Neuronal stem cell (in vitro differentiated cells): ENCODE measurements around the gene GATM.

Experiments used
- DNase-seq: peaks from one replicate; pipeline ENCODE4 v3.0.0-alpha.2; 2013; ENCODE audit warnings: low spot score
- H2AFZ ChIP-seq: one replicate; pipeline ENCODE4 v1.6.1; 2013; ENCODE audit warnings: mild to moderate bottlenecking, low read length, inconsistent platforms
- H2AK5ac ChIP-seq: 2 replicates; pipeline ENCODE4 v1.6.1; 2013; ENCODE audit warnings: low read depth, mild to moderate bottlenecking, inconsistent platforms, low read length, moderate library complexity, mixed read lengths
- H2BK120ac ChIP-seq: 2 replicates; pipeline ENCODE4 v1.6.1; 2013; ENCODE audit warnings: low read depth, mild to moderate bottlenecking, inconsistent platforms, low read length, moderate library complexity, mixed read lengths
- H2BK12ac ChIP-seq: one replicate; pipeline ENCODE4 v1.6.1; 2013; ENCODE audit warnings: low read length, inconsistent platforms
- H2BK15ac ChIP-seq: 2 replicates; pipeline ENCODE4 v1.6.1; 2013; ENCODE audit warnings: mild to moderate bottlenecking, low read length, inconsistent platforms, mixed read lengths
- H2BK5ac ChIP-seq: one replicate; pipeline ENCODE4 v1.6.1; 2013; ENCODE audit warnings: inconsistent platforms, mild to moderate bottlenecking, low read length, moderate library complexity
- H3K14ac ChIP-seq: one replicate; pipeline ENCODE4 v1.6.1; 2013; ENCODE audit warnings: low read length, inconsistent platforms
- H3K18ac ChIP-seq: 2 replicates; pipeline ENCODE4 v1.6.1; 2013; ENCODE audit warnings: low read length, inconsistent platforms
- H3K23ac ChIP-seq: 2 replicates; pipeline ENCODE4 v1.6.1; 2013; ENCODE audit warnings: low read depth, mild to moderate bottlenecking, mixed read lengths, low read length, inconsistent platforms; ENCODE audit not compliant: poor library complexity
- H3K27ac ChIP-seq: replicated peaks from 3 replicates; pipeline ENCODE4 v1.5.1; 2013; ENCODE audit warnings: low read length, inconsistent platforms
- H3K27me3 ChIP-seq, 3 experiments: 2 replicates each; pipeline ENCODE4 v1.6.1; 2013; ENCODE audit warnings: low read length in 3 of 3, mild to moderate bottlenecking in 2 of 3, inconsistent platforms in 1 of 3, low read depth in 1 of 3, mixed read lengths in 1 of 3, moderate library complexity in 1 of 3; ENCODE audit not compliant: control insufficient read depth in 3 of 3, insufficient read depth in 3 of 3
- H3K36me3 ChIP-seq, 2 donors: replicated peaks in 1 of 2; 2 replicates each; pipeline ENCODE4 v1.6.1; 2013; ENCODE audit warnings: low read length in 2 of 2; ENCODE audit not compliant: control insufficient read depth in 2 of 2, insufficient read depth in 2 of 2
- H3K4ac ChIP-seq: 2 replicates; pipeline ENCODE4 v1.6.1; 2013; ENCODE audit warnings: inconsistent platforms, mild to moderate bottlenecking, low read length, moderate library complexity
- H3K4me1 ChIP-seq, 2 donors: 1 replicate in 1 of 2; 2 replicates in 1 of 2; pipeline ENCODE4 v1.6.1; 2013; ENCODE audit warnings: low read length in 2 of 2, low read depth in 1 of 2; ENCODE audit not compliant: control insufficient read depth in 2 of 2, insufficient read depth in 1 of 2
- H3K4me2 ChIP-seq: one replicate; pipeline ENCODE4 v1.6.1; 2013; ENCODE audit warnings: mild to moderate bottlenecking, low read length, inconsistent platforms; ENCODE audit not compliant: insufficient read depth, poor library complexity, severe bottlenecking
- H3K4me3 ChIP-seq, 2 donors: 2 replicates each; pipeline ENCODE4 v1.5.1; 2013; ENCODE audit warnings: low read length in 2 of 2, mild to moderate bottlenecking in 2 of 2, inconsistent platforms in 1 of 2, moderate library complexity in 1 of 2
- H3K79me1 ChIP-seq: one replicate; pipeline ENCODE4 v1.6.1; 2013; ENCODE audit warnings: low read depth, mild to moderate bottlenecking, inconsistent platforms, low read length, moderate library complexity
- H3K9ac ChIP-seq: one replicate; pipeline ENCODE4 v1.6.1; 2013; ENCODE audit warnings: mild to moderate bottlenecking, low read depth, low read length, inconsistent platforms; ENCODE audit not compliant: poor library complexity
- H3K9me3 ChIP-seq, 2 donors: replicated peaks in 1 of 2; 2 replicates each; pipeline versions ENCODE3 to v1.6.1; 2013; ENCODE audit warnings: low read length in 2 of 2, mild to moderate bottlenecking in 2 of 2, inconsistent platforms in 1 of 2, low read depth in 1 of 2, mixed read lengths in 1 of 2, moderate library complexity in 1 of 2; ENCODE audit not compliant: control insufficient read depth in 2 of 2, insufficient read depth in 1 of 2
- H4K8ac ChIP-seq: one replicate; pipeline ENCODE4 v1.6.1; 2013; ENCODE audit warnings: low read depth, mild to moderate bottlenecking, inconsistent platforms, low read length, moderate library complexity
- H4K91ac ChIP-seq: one replicate; pipeline ENCODE4 v1.6.1; 2013; ENCODE audit warnings: low read length, low read depth, mild to moderate bottlenecking, inconsistent platforms; ENCODE audit not compliant: poor library complexity
- WGBS, 2 donors: extraction: QIAGEN DNeasy Blood & Tissue Kit; methylation state at CpG; one replicate each; pipeline ENCODE4 v1.1.7; 2013; ENCODE audit warnings: missing lambda C conversion rate in 2 of 2, mixed read lengths in 1 of 2; ENCODE audit not compliant: insufficient read length in 2 of 2, insufficient replicate concordance in 1 of 2; ENCODE audit errors: extremely low coverage in 2 of 2; 5-methylcytosine and 5-hydroxymethylcytosine counted together

GATM gene

DNA sequence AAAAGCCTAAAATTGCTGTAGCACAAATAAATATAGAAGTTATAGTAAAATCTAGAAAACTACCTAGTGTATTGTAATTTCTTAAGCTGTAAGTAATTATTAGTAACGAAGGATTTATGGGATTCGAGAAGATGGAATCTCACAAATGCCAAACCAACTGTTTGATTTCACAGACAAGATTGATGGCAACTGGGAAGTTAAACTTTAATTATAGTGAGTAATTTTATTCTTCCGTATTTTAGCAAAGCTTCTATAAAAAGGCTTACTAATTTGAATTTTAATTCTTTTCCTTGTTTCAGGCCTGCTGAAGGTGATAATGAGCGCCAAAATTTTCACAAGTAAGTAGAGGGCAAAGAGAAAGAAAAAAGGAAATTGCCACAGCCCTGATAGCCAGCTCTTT lies 36.6 kb downstream of the GATM start:
- Histone ChIP-seq H3K27me3 (no peaks in the 10 kb centered on the region), H3K4me3 (no peak overlapping the region), H4K8ac (no peak overlapping the region), H3K9me3 (no peaks in the 10 kb centered on the region), H2BK15ac (no peak overlapping the region), H3K18ac (no peak overlapping the region), H3K9ac (no peak overlapping the region), H4K91ac (no peak overlapping the region), H2BK120ac (no peak overlapping the region), H3K36me3 (no peaks in the 10 kb centered on the region), H2AK5ac (no peak overlapping the region), H3K79me1 (no peaks in the 10 kb centered on the region), H3K4me2 (no peak overlapping the region), H2AFZ (no peak overlapping the region), H3K14ac (no peak overlapping the region), H3K23ac (no peak overlapping the region), H3K4me1 (no peaks in the 10 kb centered on the region), H3K27ac (no peak overlapping the region), H2BK12ac (no peak overlapping the region), H2BK5ac (no peak overlapping the region), H3K4ac (no peak overlapping the region)
- DNase-seq: no peak
- no CpG with 5 or more reads among the region's 4 CpGs for whole genome bisulfite sequencing, 2 donors

DNA sequence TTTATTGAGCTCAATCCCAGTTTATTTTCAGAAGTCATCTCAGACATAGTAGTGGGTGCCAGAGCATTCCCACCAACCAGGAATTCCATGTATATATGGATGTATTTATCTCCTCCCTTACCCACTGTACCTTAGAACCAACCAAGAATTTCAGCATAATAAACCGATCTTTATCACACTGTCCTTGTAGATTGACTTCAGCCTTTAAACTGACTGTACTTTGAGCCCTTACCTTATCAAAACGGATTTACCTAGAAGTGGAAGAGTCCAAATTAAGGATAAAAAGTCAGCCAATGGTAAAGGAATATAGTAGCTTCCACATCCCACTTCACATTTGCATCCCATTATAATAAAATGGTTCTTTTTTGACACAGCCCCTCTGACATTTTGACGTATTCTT lies 37.9 kb downstream of the GATM start:
- H3K27me3 ChIP-seq: no peaks in the 10 kb centered on the region
- H4K8ac ChIP-seq: no peak overlapping the region
- no peak overlapping the region for H3K23ac ChIP-seq
- H3K4me1 ChIP-seq: no peaks in the 10 kb centered on the region
- H2BK12ac ChIP-seq: no peak overlapping the region
- H3K79me1 ChIP-seq: no peaks in the 10 kb centered on the region
- H3K4ac ChIP-seq: no peak overlapping the region
- no peak overlapping the region for H4K91ac ChIP-seq
- H3K9ac ChIP-seq: no peak overlapping the region
- no peaks in the 10 kb centered on the region for H3K9me3 ChIP-seq
- H3K27ac ChIP-seq: no peak overlapping the region
- no peak overlapping the region for H2AFZ ChIP-seq
- DNase-seq: no peak
- no peak overlapping the region for H3K4me3 ChIP-seq
- H3K14ac ChIP-seq: no peak overlapping the region
- no peak overlapping the region for H3K18ac ChIP-seq
- no peak overlapping the region for H2AK5ac ChIP-seq
- no peak overlapping the region for H2BK15ac ChIP-seq
- no peak overlapping the region for H2BK120ac ChIP-seq
- H3K4me2 ChIP-seq: no peak overlapping the region
- H2BK5ac ChIP-seq: no peak overlapping the region
- no CpG with 5 or more reads among the region's 3 CpGs for WGBS, 2 donors
- H3K36me3 ChIP-seq: no peaks in the 10 kb centered on the region

DNA sequence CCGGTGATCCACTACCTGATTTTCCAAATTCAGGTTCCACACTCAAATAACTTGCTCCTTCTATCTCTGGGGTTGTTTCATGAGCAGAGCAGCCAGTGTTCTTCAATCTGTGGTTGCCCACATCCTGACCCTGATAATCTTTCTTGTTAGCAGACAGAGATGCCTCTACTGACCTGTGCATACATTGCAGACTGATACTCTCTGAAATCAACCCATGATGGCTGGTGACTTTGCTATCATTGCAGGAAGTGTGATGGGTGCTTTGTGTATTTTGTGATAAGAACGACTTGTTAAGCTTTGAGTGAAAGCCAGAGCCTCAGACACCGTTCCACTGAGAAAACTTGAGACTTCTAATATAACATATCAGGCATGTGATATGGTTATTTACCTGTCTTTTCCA lies 39.9 kb downstream of the GATM start:
- Histone ChIP-seq H3K79me1 (no peaks in the 10 kb centered on the region), H3K9me3 (no peaks in the 10 kb centered on the region), H2BK120ac (no peak overlapping the region), H2AK5ac (no peak overlapping the region), H3K27ac (no peak overlapping the region), H3K23ac (no peak overlapping the region), H3K4me1 (no peaks in the 10 kb centered on the region), H4K91ac (no peak overlapping the region), H3K18ac (no peak overlapping the region), H2BK15ac (no peak overlapping the region), H2BK5ac (no peak overlapping the region), H3K36me3 (no peaks in the 10 kb centered on the region), H2AFZ (no peak overlapping the region), H3K4me3 (no peak overlapping the region), H2BK12ac (no peak overlapping the region), H4K8ac (no peak overlapping the region), H3K14ac (no peak overlapping the region), H3K4me2 (no peak overlapping the region), H3K9ac (no peak overlapping the region), H3K27me3 (no peaks in the 10 kb centered on the region), H3K4ac (no peak overlapping the region)
- no CpG with 5 or more reads among the region's 3 CpGs for WGBS, 2 donors
- DNase-seq: no peak

DNA sequence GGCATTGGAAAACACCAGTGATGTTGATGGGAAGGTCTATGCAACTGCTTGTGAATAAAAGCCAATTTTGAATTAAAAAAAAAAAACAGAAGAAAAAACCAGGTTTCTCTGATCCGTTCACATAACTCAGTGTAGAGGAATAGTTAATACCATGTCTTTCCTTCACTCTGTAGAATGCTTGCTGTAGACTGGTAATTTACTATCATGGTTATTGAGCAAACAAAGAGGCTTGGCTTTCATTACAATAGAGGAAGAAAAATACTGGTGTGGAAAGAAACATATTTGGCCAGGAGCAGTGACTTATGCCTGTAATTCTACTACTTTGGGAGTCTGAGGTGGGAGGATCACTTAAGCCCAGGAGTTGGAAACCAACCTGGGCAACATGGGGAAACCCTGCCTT lies 41.1 kb downstream of the GATM start:
- WGBS, 2 donors: no CpG with 5 or more reads among the region's 1 CpG

More for the DNA sequence above, 41.1 kb downstream of the GATM start:
- Histone ChIP-seq H4K91ac (no peak overlapping the region), H3K79me1 (no peaks in the 10 kb centered on the region), H3K4me3 (no peak overlapping the region), H3K9ac (no peak overlapping the region), H2AK5ac (no peak overlapping the region), H3K23ac (no peak overlapping the region), H2BK120ac (no peak overlapping the region), H2AFZ (no peak overlapping the region), H3K9me3 (peaks cover 0 to 5% of the 10 kb centered on the region in 2 donors), H2BK5ac (no peak overlapping the region), H4K8ac (no peak overlapping the region), H2BK12ac (no peak overlapping the region), H3K14ac (no peak overlapping the region), H3K36me3 (no peaks in the 10 kb centered on the region), H3K4ac (no peak overlapping the region), H3K27me3 (no peaks in the 10 kb centered on the region), H3K4me1 (no peaks in the 10 kb centered on the region), H3K27ac (no peak overlapping the region), H3K18ac (no peak overlapping the region), H3K4me2 (no peak overlapping the region), H2BK15ac (no peak overlapping the region)
- DNase-seq: no peak
